Tibial artery (tissue), 4 donors: ENCODE data around the gene ENOX2.

Experiments used
- DNase-seq, 2 donors: peaks; one replicate each; pipeline ENCODE4 v3.0.0-alpha.2; 2019
- H3K27ac ChIP-seq, 2 donors: fragments of 200-600 bp; sonication (generic) in 1 of 2; 1 replicate in 1 of 2; 2 replicates in 1 of 2; pipeline ENCODE4 v1.5.1; 2018 to 2019; ENCODE audit warnings: mild to moderate bottlenecking in 1 of 2
- H3K27me3 ChIP-seq, 2 donors: fragments of 200-600 bp; sonication (generic) in 1 of 2; one replicate each; pipeline versions ENCODE4 v1.5.1 to v1.6.0; 2016 to 2019
- H3K36me3 ChIP-seq, 3 donors: fragments of 200-600 bp; sonication (generic) in 2 of 3; one replicate each; pipeline ENCODE4 v1.5.1; 2016 to 2019; ENCODE audit warnings: mild to moderate bottlenecking in 2 of 3
- H3K4me1 ChIP-seq, 4 donors: fragments of 200-600 bp; sonication (generic) in 2 of 4; 1 replicate in 3 of 4; 2 replicates in 1 of 4; pipeline ENCODE4 v1.5.1; 2016 to 2019
- H3K4me3 ChIP-seq, 2 donors: fragments of 200-600 bp; sonication (generic) in 1 of 2; 1 replicate in 1 of 2; 2 replicates in 1 of 2; pipeline ENCODE4 v1.5.1; 2018 to 2019; ENCODE audit warnings: mild to moderate bottlenecking in 2 of 2
- H3K9me3 ChIP-seq, 3 donors: fragments of 200-600 bp; sonication (generic) in 1 of 3; one replicate each; pipeline ENCODE4 v1.5.1; 2016 to 2019
- intact Hi-C: fragments of 100-400 bp; cut with DNase I; formaldehyde crosslinking; loops from one replicate; pipeline ENCODE4 v1.15.0; 2023; ENCODE audit warnings: low total_unique reads
- TF ChIP-seq, protein P1 (sequence below), 2 experiments: fragments of 200-600 bp in 1 of 2; fragments of 450-650 bp in 1 of 2; IDR thresholded peaks; one replicate each; pipeline ENCODE4 v1.5.1; 2017 to 2019; ENCODE audit warnings: antibody characterized with exemption in 2 of 2, mild to moderate bottlenecking in 1 of 2, moderate library complexity in 1 of 2

ENOX2 gene

DNA sequence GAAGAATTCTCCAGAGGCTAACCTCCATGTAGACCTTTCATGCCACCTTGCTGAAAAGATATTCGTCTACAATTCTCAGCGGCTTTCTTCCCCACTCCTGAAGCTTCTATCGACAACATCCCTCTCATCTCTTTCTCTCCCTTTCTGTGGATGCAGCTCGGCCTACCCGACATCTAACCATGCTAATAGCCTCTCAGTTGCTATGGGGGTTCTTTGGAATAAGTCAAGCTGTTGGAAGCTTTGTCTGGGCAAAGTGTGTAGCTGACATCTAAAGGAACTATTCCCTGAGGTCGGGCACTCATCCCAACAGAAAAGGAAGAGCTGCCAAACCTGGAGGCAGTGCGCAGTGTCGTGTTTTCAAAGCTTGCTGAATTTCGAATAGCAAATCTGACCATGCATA, 309.1 kb downstream of the ENOX2 start:
- Histone ChIP-seq H3K36me3 (no peaks in the 10 kb centered on the region), H3K9me3 (no peaks in the 10 kb centered on the region), H3K27me3 (no peaks in the 10 kb centered on the region), H3K4me1 (no peaks in the 10 kb centered on the region), H3K4me3 (no peak overlapping the region), H3K27ac (no peak overlapping the region)
- no peak for DNase-seq
- intact Hi-C loops: no loop called here
- TF ChIP-seq, protein P1, sequence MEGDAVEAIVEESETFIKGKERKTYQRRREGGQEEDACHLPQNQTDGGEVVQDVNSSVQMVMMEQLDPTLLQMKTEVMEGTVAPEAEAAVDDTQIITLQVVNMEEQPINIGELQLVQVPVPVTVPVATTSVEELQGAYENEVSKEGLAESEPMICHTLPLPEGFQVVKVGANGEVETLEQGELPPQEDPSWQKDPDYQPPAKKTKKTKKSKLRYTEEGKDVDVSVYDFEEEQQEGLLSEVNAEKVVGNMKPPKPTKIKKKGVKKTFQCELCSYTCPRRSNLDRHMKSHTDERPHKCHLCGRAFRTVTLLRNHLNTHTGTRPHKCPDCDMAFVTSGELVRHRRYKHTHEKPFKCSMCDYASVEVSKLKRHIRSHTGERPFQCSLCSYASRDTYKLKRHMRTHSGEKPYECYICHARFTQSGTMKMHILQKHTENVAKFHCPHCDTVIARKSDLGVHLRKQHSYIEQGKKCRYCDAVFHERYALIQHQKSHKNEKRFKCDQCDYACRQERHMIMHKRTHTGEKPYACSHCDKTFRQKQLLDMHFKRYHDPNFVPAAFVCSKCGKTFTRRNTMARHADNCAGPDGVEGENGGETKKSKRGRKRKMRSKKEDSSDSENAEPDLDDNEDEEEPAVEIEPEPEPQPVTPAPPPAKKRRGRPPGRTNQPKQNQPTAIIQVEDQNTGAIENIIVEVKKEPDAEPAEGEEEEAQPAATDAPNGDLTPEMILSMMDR (IDR thresholded peaks at IDR 0.05): no peak

DNA sequence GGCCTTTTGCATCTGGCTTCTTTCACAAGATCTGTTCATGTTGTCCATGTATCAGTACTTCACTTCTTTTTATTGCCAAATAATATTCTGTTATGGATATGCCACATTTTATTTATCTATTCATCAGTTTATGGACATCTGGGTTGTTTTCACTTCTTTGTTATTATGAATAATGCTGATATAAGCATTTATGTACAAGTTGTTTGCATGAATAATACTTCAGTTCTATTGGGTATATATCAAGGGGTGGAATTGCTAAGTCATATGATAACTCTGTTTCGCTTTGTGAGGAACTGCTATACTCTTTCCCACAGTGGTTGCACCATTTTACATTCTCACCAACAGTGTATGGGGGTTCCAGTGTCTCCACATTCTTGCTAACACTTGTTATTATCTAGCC, 310.8 kb downstream of the ENOX2 start:
- no peak for DNase-seq
- TF ChIP-seq, protein P1 (IDR thresholded peaks at IDR 0.05): no peak
- H3K4me3 ChIP-seq: no peak overlapping the region
- no peaks in the 10 kb centered on the region for H3K4me1 ChIP-seq
- H3K36me3 ChIP-seq: no peaks in the 10 kb centered on the region
- H3K27me3 ChIP-seq: no peaks in the 10 kb centered on the region
- intact Hi-C loops: no loop called here
- H3K9me3 ChIP-seq: no peaks in the 10 kb centered on the region
- no peak overlapping the region for H3K27ac ChIP-seq

- intact Hi-C loops: loop anchor here (10.0 kb wide), 1 partner anchor 336 kb away; no protein-coding TSS in a partner anchor
- DNase-seq: no peak
- H3K36me3 ChIP-seq: no peaks in the 10 kb centered on the region
- TF ChIP-seq, protein P1 (IDR thresholded peaks at IDR 0.05): no peak
- H3K27me3 ChIP-seq: no peaks in the 10 kb centered on the region
- H3K4me1 ChIP-seq: no peaks in the 10 kb centered on the region
- no peaks in the 10 kb centered on the region for H3K9me3 ChIP-seq
- H3K4me3 ChIP-seq: no peak overlapping the region
- H3K27ac ChIP-seq: no peak overlapping the region
Measured at GRCh38 chrX:130578906-130579305, 324.1 kb downstream of the ENOX2 start.

- TF ChIP-seq, protein P1 (IDR thresholded peaks at IDR 0.05): no peak
Measured at GRCh38 chrX:130577431-130577830, 325.6 kb downstream of the ENOX2 start.

GRCh38 chrX:130575831-130576389, 327.1 kb downstream of the ENOX2 start:
- DNase-seq: peak; percentile 20 to 62
- no peaks in the 10 kb centered on the region for H3K36me3 ChIP-seq
- TF ChIP-seq, protein P1 (IDR thresholded peaks at IDR 0.05): peak; percentile 59 to 73
- H3K4me1 ChIP-seq: no peaks in the 10 kb centered on the region
- intact Hi-C loops: loop anchor here (10.0 kb wide), 1 partner anchor 339 kb away; no protein-coding TSS in a partner anchor
- H3K27me3 ChIP-seq: no peaks in the 10 kb centered on the region
- no peak overlapping the region for H3K4me3 ChIP-seq
- H3K27ac ChIP-seq: no peak overlapping the region
- H3K9me3 ChIP-seq: no peaks in the 10 kb centered on the region

More at GRCh38 chrX:130577431-130577830, 325.6 kb downstream of the ENOX2 start:
- no peaks in the 10 kb centered on the region for H3K27me3 ChIP-seq
- H3K4me1 ChIP-seq: no peaks in the 10 kb centered on the region
- no peak overlapping the region for H3K4me3 ChIP-seq
- intact Hi-C loops: loop anchor here (10.0 kb wide), 1 partner anchor 337 kb away; no protein-coding TSS in a partner anchor
- H3K27ac ChIP-seq: no peak overlapping the region
- H3K9me3 ChIP-seq: no peaks in the 10 kb centered on the region
- no peak for DNase-seq
- no peaks in the 10 kb centered on the region for H3K36me3 ChIP-seq
